GM12892 (cell line): Measurements from ENCODE around the gene CEP72.

Source experiments
- POLR2A ChIP-seq: IDR thresholded peaks from 2 replicates; pipeline ENCODE4 v1.6.1; 2011; ENCODE audit warnings: low read depth, low read length, control low read depth
- POLR2AphosphoS5 ChIP-seq: IDR thresholded peaks from 2 replicates; pipeline ENCODE4 v1.6.1; 2011; ENCODE audit warnings: low read depth, low read length, control low read depth
- TAF1 ChIP-seq: IDR thresholded peaks from 2 replicates; pipeline ENCODE4 v1.6.1; 2011; ENCODE audit warnings: low read depth, mild to moderate bottlenecking, control low read depth, low read length, borderline replicate concordance

DNA sequence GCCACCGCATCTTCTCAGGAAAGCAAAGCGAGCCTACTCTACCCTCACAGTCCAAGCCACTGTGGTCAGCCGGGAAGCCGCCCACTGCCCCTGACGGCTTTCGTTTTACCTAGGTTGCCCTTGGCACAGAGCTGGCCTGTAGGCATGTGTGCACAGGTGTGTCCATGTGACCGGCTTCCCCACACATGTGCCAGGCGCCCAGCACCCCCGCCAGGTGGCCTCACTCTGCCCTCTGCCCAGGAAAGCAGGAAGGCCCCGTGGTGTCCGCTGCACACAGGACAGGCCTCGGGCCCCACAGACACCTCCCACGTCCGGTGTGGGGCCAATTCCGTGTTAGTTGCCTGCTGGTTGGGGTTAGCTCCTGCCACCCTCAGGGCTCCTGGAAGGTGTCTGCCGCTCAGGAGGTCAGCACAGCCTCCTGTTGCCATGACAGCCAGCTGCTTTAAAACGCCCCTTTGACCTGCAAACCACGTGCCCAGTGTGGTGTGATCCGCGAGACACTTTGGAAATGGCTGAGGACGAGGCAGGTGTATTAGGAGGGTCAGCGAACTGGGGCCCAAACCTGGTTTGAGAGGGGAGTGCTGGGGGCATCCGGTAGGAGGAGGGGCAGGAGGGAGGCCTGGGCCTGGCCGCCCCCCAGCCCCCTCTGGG, 52.3 kb downstream of the CEP72 start:
- TF ChIP-seq POLR2A, result no peak
- TF ChIP-seq POLR2AphosphoS5, result no peak
- TF ChIP-seq TAF1, result no peak
